Calu3 (cell line): Measurements from ENCODE around the gene FTO. TPM values are rescaled to one million over a fixed set of nuclear protein-coding genes. Genes with fewer than 3 reads are reported as not detected.

Source experiments
- BruUV-seq: library from RNA; stranded (reverse); fragments of 400-500 nt; replicated peaks from 2 replicates; lab custom pipeline; 2021; lab: Mats Ljungman, UMichigan
- CTCF ChIA-PET: fragments of 300-600 bp; sonication (Branson Sonifier 250); formaldehyde crosslinking; loops from one replicate; lab custom pipeline; 2022; ENCODE audit warnings: antibody characterized with exemption; lab: Charles Lee
- DNase-seq: peaks from one replicate; pipeline ENCODE4 v3.0.0; 2022
- H3K27ac Mint-ChIP-seq: one replicate; pipeline ENCODE4 v1.8.0; 2022; ENCODE audit warnings: mixed read lengths; ENCODE audit not compliant: unreplicated experiment
- H3K27me3 Mint-ChIP-seq: one replicate; pipeline ENCODE4 v1.8.0; 2022; ENCODE audit warnings: mixed read lengths; ENCODE audit not compliant: unreplicated experiment
- H3K36me3 Mint-ChIP-seq: one replicate; pipeline ENCODE4 v1.8.0; 2022; ENCODE audit warnings: mild to moderate bottlenecking, moderate library complexity, mixed read lengths; ENCODE audit not compliant: insufficient read depth, unreplicated experiment
- H3K4me1 Mint-ChIP-seq: one replicate; pipeline ENCODE4 v1.8.0; 2022; ENCODE audit warnings: mild to moderate bottlenecking, low read depth, mixed read lengths; ENCODE audit not compliant: unreplicated experiment
- H3K4me3 Mint-ChIP-seq: one replicate; pipeline ENCODE4 v1.8.0; 2022; ENCODE audit warnings: mild to moderate bottlenecking, low read depth, moderate library complexity, mixed read lengths; ENCODE audit not compliant: unreplicated experiment
- H3K9me3 Mint-ChIP-seq: one replicate; pipeline ENCODE4 v1.8.0; 2022; ENCODE audit warnings: low read depth, mixed read lengths; ENCODE audit not compliant: unreplicated experiment
- intact Hi-C: fragments of 100-400 bp; cut with micrococcal nuclease; formaldehyde crosslinking; loops from one replicate; pipeline ENCODE4 v1.10.0; 2022; ENCODE audit not compliant: unreplicated experiment
- total RNA-seq: library from RNA; stranded (reverse); gene quantifications from 2 replicates; pipeline ENCODE4 v1.2.3, GENCODE V29; 2022
- TF ChIP-seq, protein P1 (sequence below): fragments of 200-600 bp; IDR thresholded peaks from one replicate; pipeline ENCODE4 v1.8.0; 2022; ENCODE audit warnings: antibody characterized with exemption; ENCODE audit not compliant: unreplicated experiment

The FTO gene
- total RNA-seq, 1 experiment from 2014 or later = 68.9 TPM

DNA sequence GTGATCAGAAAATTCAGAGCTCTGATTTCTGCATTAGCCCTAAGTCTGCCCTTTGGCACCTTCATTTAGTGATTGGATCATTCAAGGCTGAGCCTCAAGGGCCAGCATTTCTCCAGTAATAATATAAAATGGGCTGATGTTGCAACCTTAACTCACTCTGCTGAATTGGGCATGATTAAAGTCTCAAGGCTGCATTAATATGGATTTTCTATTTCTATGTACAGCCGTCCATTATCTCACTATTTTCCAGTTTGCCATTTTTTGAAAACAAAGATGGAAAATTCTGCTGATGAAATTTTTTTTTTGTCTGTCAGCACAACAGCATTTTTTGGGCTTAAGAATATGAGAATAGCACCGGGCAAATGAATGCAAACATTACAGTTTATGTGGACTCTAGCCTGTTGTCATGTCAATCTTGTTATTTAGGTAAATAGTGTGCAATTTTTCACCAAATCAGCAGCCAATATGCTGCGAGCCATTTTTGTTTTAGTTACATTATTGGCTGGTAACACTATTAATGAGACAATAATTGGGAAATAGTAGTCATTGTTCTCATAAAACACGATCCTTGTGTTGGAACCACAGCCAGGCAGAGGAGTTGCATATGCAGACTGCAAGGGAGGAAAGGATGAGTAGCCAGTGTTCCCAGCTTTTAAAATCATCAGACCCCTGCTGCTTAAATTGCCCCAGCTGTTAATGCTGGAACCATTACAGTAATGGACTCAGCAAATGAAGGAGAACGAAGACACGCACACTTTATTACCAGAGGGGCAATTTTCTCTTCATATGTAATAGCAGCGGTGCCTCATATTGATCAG is 10.5 kb downstream of the FTO start:
- intact Hi-C loops = no loop called here

DNA sequence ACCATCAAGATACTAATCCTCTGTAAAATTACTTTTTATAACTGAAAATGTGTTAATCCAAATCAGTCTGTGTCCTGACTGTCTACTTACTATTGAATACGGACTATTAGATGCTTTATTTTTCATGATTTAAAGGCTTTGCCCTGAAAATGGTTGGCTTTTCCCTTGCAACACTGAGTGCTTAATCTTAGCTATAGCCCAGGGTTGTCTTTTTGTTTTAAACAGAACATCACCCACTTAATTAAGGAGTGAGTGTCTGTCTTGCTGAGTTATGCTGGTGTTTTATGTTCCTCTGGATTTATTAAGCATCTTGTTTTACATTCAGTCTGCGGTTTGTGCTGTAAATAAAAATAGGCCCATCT is 11.0 kb downstream of the FTO start:
- H3K27ac Mint-ChIP-seq = no peak overlapping the region
- H3K9me3 Mint-ChIP-seq = no peaks in the 10 kb centered on the region
- H3K4me1 Mint-ChIP-seq = no peaks in the 10 kb centered on the region
- intact Hi-C loops = no loop called here
- no TSS peak for BruUV-seq
- no peaks in the 10 kb centered on the region for H3K36me3 Mint-ChIP-seq
- no peak overlapping the region for H3K4me3 Mint-ChIP-seq
- H3K27me3 Mint-ChIP-seq = no peaks in the 10 kb centered on the region
- DNase-seq = no peak
- TF ChIP-seq, protein P1, sequence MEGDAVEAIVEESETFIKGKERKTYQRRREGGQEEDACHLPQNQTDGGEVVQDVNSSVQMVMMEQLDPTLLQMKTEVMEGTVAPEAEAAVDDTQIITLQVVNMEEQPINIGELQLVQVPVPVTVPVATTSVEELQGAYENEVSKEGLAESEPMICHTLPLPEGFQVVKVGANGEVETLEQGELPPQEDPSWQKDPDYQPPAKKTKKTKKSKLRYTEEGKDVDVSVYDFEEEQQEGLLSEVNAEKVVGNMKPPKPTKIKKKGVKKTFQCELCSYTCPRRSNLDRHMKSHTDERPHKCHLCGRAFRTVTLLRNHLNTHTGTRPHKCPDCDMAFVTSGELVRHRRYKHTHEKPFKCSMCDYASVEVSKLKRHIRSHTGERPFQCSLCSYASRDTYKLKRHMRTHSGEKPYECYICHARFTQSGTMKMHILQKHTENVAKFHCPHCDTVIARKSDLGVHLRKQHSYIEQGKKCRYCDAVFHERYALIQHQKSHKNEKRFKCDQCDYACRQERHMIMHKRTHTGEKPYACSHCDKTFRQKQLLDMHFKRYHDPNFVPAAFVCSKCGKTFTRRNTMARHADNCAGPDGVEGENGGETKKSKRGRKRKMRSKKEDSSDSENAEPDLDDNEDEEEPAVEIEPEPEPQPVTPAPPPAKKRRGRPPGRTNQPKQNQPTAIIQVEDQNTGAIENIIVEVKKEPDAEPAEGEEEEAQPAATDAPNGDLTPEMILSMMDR = no peak
- CTCF ChIA-PET = no interaction called here

More for the DNA sequence above, 10.5 kb downstream of the FTO start:
- no peak for DNase-seq
- Mint-ChIP-seq H3K36me3 (no peaks in the 10 kb centered on the region), H3K27me3 (no peaks in the 10 kb centered on the region), H3K4me3 (no peak overlapping the region), H3K9me3 (no peaks in the 10 kb centered on the region), H3K4me1 (no peaks in the 10 kb centered on the region), H3K27ac (no peak overlapping the region)
- TF ChIP-seq, protein P1 = no peak
- CTCF ChIA-PET = no interaction called here
- BruUV-seq = no TSS peak

DNA sequence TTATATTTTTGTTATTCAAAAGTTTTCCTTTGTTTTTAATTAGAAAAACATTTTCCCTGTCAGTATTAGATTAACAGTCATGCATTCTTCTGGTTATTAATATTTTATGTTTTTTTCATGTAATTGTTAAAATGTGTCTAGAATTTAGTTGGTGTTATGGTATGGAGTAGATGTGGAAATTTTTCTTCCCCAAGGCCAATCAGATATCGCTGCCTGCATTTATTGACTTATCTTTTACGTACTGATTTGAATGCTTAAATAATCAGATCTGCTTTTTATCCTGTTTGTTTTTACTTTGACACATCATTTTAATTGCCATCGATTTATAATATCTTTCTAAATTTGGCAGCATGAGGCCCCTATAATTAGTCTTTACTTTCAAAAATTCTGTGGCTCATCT is 13.6 kb downstream of the FTO start:
- H3K4me3 Mint-ChIP-seq = no peak overlapping the region
- H3K36me3 Mint-ChIP-seq = no peaks in the 10 kb centered on the region
- H3K27me3 Mint-ChIP-seq = no peaks in the 10 kb centered on the region
- intact Hi-C loops = no loop called here
- DNase-seq = no peak
- TF ChIP-seq, protein P1 = no peak
- CTCF ChIA-PET = no interaction called here
- no peaks in the 10 kb centered on the region for H3K9me3 Mint-ChIP-seq
- H3K4me1 Mint-ChIP-seq = no peaks in the 10 kb centered on the region
- no TSS peak for BruUV-seq
- no peak overlapping the region for H3K27ac Mint-ChIP-seq

DNA sequence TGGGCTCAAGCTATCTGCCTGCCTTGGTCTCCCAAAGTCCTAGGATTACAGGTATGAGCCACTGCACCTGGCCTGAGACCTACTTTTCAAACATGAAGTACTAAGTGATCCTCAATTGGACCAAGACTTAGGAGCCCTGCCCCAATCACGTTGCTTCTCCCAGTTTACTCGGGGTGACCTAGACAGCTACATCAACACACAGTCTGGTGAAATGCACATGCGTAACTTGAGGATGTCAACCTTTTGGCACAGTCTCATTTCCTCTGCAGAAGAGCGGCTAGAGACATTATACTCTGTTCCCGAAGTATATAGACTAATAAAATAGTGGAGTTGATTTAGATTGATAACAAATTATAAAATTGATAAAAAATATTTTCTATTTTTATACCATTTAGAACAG is 17.1 kb downstream of the FTO start:
- CTCF ChIA-PET = no interaction called here
- no peaks in the 10 kb centered on the region for H3K9me3 Mint-ChIP-seq
- no peaks in the 10 kb centered on the region for H3K4me1 Mint-ChIP-seq

More for the DNA sequence above, 17.1 kb downstream of the FTO start:
- Mint-ChIP-seq H3K36me3 (no peaks in the 10 kb centered on the region), H3K4me3 (no peak overlapping the region), H3K27me3 (no peaks in the 10 kb centered on the region), H3K27ac (no peak overlapping the region)
- intact Hi-C loops = no loop called here
- DNase-seq = no peak
- TF ChIP-seq, protein P1 = no peak
- BruUV-seq = no TSS peak
